Activated naive CD4-positive, alpha-beta T cell treated with anti-CD3 and anti-CD28 coated beads, Interleukin-2, amount 50 U/mL, for 72 hours (primary cell): Measurements from ENCODE around the gene ZNRF1. TPM values are rescaled to one million over a fixed set of nuclear protein-coding genes. Genes with fewer than 3 reads are reported as not detected.
A peak's percentile ranks its signal among the peaks of the same experiment; 100 is the strongest.
"Not testable (repeated sequence)": the region's sequence is repeated elsewhere in the genome, so short reads cannot be mapped to it uniquely, and the experiment has no call there.

Source experiments
- ATAC-seq, 2 donors: fragments of 150-1000 bp; cut with Tn5 transposase; 2 replicates each; pipeline ENCODE4 v1.10.0; 2021; ENCODE audit warnings: mild to moderate bottlenecking in 2 of 2, moderate library complexity in 2 of 2
- DNase-seq, 2 donors: peaks; one replicate each; pipeline ENCODE4 v3.0.0; 2021 to 2022; ENCODE audit warnings: low spot score in 2 of 2
- H3K27ac Mint-ChIP-seq, 2 donors: one replicate each; pipeline ENCODE4 v1.8.0; 2022; ENCODE audit warnings: mild to moderate bottlenecking in 2 of 2, mixed read lengths in 2 of 2
- H3K36me3 Mint-ChIP-seq, 2 donors: one replicate each; pipeline ENCODE4 v1.8.0; 2022; ENCODE audit warnings: mixed read lengths in 2 of 2
- H3K9me3 Mint-ChIP-seq, 2 donors: one replicate each; pipeline ENCODE4 v1.8.0; 2022; ENCODE audit warnings: mixed read lengths in 2 of 2
- total RNA-seq, 2 donors: library from RNA; stranded (reverse); gene quantifications; one replicate each; pipeline ENCODE4 v1.2.3, GENCODE V29; 2022

Gene ZNRF1
- total RNA-seq, 2 donors from 2014 or later = 20.4 to 45.1 TPM

DNA sequence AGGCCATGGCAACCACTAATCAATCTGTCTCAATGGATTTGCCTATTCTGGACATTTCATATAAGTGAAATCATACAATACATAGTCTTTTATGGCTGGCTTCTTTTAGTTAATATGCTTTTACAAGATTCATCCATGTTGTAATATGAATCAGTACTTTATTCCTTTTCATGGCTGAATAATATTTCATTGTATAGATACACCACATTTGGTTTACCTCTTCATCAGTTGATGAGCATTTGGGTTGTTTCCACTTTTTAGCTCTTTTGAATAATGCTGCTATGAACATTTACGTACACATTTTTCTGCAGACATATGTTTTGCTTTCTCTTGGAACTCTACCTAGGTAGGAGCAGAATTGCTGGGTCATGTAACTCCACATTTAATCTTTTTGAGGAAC, 2.8 kb upstream of the ZNRF1 start:
- Mint-ChIP-seq H3K27ac (no peak overlapping the region), H3K36me3 (peaks cover 0 to 12% of the 10 kb centered on the region in 2 donors), H3K9me3 (peaks cover 0 to 4% of the 10 kb centered on the region in 2 donors)
- no peak for DNase-seq
- no peak for ATAC-seq

DNA sequence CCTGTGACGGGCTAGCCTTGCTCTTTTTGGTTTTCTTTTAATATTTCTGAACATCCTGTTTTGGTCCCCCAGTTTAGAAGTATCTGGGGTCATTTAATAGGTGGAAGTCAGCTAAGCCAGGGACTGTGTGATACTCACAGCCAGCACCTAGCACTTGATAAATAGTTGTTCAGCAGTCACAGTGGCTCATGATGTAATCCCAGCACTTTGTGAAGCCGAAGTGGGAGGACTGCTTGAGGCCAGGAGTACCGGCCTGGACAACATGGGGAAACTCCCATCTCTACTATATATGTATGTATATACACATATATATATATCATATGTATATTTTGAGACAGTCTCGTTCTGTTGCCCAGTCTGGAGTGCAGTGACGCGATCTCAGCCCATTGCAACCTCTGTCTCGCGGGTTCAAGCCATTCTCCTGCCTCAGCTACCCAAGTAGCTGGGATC, 1.8 kb upstream of the ZNRF1 start:
- peaks cover 0 to 4% of the 10 kb centered on the region in 2 donors for H3K9me3 Mint-ChIP-seq
- H3K36me3 Mint-ChIP-seq = peaks cover 0 to 22% of the 10 kb centered on the region in 2 donors
- ATAC-seq = no peak
- no peak for DNase-seq
- H3K27ac Mint-ChIP-seq = no peak overlapping the region

GRCh38 chr16:74999219-74999608, 390 bp downstream of the ZNRF1 start:
- Mint-ChIP-seq H3K27ac (no peak overlapping the region), H3K9me3 (peaks cover 0 to 4% of the 10 kb centered on the region in 2 donors), H3K36me3 (peaks cover 0 to 38% of the 10 kb centered on the region in 2 donors)
- ATAC-seq = peak in 1 of 2 donors; percentile 43
- DNase-seq = peak in 1 of 2 donors; percentile 17

DNA sequence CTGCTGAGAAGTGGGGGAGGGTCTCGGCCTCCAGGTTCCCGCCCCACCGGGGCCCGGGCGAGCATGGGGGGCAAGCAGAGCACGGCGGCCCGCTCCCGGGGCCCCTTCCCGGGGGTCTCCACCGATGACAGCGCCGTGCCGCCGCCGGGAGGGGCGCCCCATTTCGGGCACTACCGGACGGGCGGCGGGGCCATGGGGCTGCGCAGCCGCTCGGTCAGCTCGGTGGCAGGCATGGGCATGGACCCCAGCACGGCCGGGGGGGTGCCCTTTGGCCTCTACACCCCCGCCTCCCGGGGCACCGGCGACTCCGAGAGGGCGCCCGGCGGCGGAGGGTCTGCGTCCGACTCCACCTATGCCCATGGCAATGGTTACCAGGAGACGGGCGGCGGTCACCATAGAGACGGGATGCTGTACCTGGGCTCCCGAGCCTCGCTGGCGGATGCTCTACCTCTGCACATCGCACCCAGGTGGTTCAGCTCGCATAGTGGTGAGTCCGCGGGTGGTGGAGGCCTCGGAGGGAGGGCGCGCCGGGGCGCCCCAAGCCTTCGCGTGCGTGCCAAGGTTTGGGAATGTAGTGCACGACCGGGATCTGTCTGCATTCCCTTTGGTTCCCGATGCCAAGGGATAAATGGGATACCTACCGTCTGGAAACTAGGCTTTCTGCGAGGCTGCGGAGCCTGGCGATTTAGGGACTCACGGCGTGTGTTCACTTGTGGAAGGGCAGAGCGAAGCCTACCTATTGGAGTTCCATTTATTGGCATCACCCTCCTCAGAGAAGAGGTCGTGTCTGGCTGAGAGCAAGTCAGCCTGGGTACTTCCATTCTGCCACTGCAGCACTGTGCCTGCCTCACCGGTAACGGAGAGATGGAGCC, 1.0 kb downstream of the ZNRF1 start:
- peak; percentile 27 to 57 for ATAC-seq
- DNase-seq = peak; percentile 54 to 67
- Mint-ChIP-seq H3K27ac (peak overlapping the region in 1 of 2 donors; percentile 72), H3K9me3 (peaks cover 0 to 4% of the 10 kb centered on the region in 2 donors), H3K36me3 (peaks cover 0 to 38% of the 10 kb centered on the region in 2 donors)

DNA sequence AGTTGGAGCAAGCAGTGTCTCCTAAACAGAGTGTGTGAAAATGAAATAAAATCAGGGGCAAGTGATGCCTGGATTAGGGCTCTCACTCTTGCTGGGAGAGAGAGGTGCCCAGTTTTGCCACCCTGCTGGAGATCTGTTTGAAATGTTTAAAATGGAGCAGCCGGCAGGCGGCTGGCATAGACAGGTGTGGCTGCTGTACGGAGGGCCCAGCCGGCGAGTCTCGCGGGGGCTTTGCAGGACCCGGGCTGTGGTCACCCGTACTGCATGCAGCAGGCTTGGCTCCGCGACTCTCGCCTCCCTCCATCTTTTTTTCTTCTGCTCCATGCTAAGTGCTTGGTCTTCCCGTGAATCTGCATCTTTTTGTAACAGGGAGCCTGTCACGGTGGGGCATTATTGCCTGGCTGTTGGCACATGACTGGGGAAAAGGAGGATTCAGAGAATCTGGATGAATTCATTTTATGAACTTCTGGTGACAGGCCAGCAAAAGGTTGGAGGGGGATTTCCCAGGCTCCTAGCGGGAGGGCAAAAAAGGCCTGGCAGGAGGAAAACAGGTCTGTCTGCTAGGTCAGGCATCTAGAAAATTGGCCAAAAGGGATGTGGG, 1.8 kb downstream of the ZNRF1 start:
- DNase-seq = no peak
- Mint-ChIP-seq H3K27ac (peak overlapping the region in 1 of 2 donors; percentile 15), H3K36me3 (peaks cover 0 to 38% of the 10 kb centered on the region in 2 donors), H3K9me3 (peaks cover 0 to 4% of the 10 kb centered on the region in 2 donors)
- ATAC-seq = no peak

- H3K9me3 Mint-ChIP-seq = no peaks in the 10 kb centered on the region
- peaks cover 0 to 38% of the 10 kb centered on the region in 2 donors for H3K36me3 Mint-ChIP-seq
- DNase-seq (no peak), ATAC-seq (no peak)
- no peak overlapping the region for H3K27ac Mint-ChIP-seq
Measured at GRCh38 chr16:75002474-75002873, 3.6 kb downstream of the ZNRF1 start.

DNA sequence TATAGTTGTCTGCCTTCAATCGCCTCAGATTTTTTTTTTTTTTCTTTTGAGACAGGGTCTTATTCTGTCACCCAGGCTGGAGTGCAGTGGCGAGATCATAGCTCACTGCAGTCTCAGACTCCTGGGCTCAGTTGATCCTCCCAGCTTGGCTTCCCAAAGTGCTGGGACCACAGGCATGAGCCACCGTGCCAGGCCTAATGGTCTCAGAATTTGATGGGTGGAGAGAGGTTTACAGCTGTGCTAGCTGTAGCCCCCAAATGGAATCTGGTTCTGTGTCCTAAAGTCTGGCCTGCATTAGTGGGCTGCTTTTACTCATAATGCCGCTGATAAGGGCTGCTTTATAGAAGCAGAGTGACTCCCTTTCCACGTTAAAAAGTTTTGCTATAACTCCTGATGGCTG, 5.1 kb downstream of the ZNRF1 start:
- H3K27ac Mint-ChIP-seq = peak overlapping the region in 1 of 2 donors; percentile 61
- ATAC-seq (no peak), DNase-seq (no peak)
- peaks cover 0 to 38% of the 10 kb centered on the region in 2 donors for H3K36me3 Mint-ChIP-seq
- H3K9me3 Mint-ChIP-seq = no peaks in the 10 kb centered on the region

DNA sequence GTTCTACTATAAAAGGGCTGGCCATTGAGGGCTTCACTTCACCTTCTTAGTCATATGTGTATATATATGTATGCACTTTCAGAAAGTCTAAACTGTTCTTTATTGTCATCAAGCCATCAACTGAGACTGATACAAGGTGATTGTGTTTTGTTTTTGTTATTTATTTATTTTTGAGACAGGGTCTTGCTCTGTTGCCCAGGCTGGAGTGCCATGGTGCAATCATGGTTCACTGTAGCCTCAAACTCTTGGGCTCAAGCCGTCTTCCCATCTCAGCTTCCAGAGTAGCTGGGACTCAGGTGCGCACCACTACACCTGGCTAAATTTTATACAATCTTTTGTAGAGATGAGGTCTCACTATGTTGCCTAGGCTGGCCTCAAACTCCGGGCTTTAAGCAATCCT, 5.6 kb downstream of the ZNRF1 start:
- Mint-ChIP-seq H3K36me3 (peaks cover 0 to 38% of the 10 kb centered on the region in 2 donors), H3K9me3 (no peaks in the 10 kb centered on the region), H3K27ac (no peak overlapping the region)
- DNase-seq (no peak), ATAC-seq (no peak)

DNA sequence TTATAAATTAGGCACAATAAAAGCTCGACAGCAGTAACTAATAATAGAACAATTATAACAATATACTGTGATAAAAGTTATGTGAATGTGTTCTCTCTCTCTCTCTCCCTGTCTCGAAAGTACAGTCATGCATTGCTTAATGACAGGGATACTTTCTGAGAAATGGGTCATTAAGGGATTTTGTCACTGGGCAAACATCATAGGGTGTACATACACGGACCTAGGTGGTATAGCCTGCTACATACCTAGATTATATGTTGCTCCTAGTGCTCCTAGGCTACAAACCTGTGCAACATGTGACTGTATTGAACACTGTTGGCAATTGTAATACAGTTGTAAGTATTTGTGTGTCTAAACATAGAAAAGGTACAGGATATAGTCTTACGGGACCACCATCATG, 6.9 kb downstream of the ZNRF1 start:
- DNase-seq = no peak
- peaks cover 0 to 35% of the 10 kb centered on the region in 2 donors for H3K36me3 Mint-ChIP-seq
- H3K9me3 Mint-ChIP-seq = no peaks in the 10 kb centered on the region
- no peak for ATAC-seq
- H3K27ac Mint-ChIP-seq = no peak overlapping the region

- no peak overlapping the region for H3K27ac Mint-ChIP-seq
- H3K36me3 Mint-ChIP-seq = peaks cover 0 to 21% of the 10 kb centered on the region in 2 donors
- DNase-seq (no peak), ATAC-seq (no peak)
- H3K9me3 Mint-ChIP-seq = no peaks in the 10 kb centered on the region
Measured at GRCh38 chr16:75007443-75007842, 8.6 kb downstream of the ZNRF1 start.

GRCh38 chr16:75010427-75010826, 11.6 kb downstream of the ZNRF1 start:
- ATAC-seq = peak; percentile 19 to 54
- Mint-ChIP-seq H3K27ac (peak overlapping the region in 1 of 2 donors; percentile 77), H3K9me3 (no peaks in the 10 kb centered on the region), H3K36me3 (peaks cover 0 to 12% of the 10 kb centered on the region in 2 donors)
- no peak for DNase-seq

DNA sequence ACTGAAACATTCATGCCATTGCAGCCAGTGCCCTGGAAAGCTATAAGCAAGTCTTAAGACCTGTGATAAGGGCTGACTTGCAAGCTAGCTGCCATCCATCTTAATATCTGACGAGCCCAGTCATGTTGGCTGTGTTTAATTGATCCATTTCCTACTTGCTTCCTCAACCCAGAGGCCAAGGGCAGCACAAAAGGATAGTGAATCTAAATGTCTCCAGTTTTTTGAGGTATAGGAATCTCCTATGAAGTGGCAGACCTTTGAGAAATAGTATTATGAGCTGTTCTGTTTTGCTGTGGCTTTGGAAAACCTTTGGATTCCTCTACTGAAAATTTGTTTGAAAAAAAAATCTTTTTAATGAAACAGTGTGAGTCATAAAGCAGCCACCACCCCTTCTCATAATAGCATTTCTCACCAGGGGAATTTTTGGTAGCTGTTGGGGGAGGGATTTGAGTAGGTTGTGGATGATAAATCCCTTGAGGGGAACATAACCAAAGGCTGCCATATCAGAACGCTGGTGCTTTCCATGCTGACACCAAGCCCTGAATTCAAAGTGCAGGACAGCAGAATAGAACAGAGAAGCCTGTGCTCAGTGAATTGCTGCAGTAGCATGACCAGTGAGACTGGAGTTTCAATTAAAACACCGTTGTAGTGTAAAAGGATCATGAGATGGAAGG, 12.9 kb downstream of the ZNRF1 start:
- ATAC-seq = peak; percentile 92 to 94
- H3K27ac Mint-ChIP-seq = peak overlapping the region; percentile 86 to 95
- H3K9me3 Mint-ChIP-seq = no peaks in the 10 kb centered on the region
- peaks cover 0 to 12% of the 10 kb centered on the region in 2 donors for H3K36me3 Mint-ChIP-seq
- DNase-seq = peak in 1 of 2 donors; percentile 57

- DNase-seq (no peak), ATAC-seq (peak; percentile 22 to 41)
- peak overlapping the region; percentile 86 to 94 for H3K27ac Mint-ChIP-seq
- no peaks in the 10 kb centered on the region for H3K9me3 Mint-ChIP-seq
- peaks cover 0 to 12% of the 10 kb centered on the region in 2 donors for H3K36me3 Mint-ChIP-seq
Measured at GRCh38 chr16:75012380-75013081, 13.7 kb downstream of the ZNRF1 start.

DNA sequence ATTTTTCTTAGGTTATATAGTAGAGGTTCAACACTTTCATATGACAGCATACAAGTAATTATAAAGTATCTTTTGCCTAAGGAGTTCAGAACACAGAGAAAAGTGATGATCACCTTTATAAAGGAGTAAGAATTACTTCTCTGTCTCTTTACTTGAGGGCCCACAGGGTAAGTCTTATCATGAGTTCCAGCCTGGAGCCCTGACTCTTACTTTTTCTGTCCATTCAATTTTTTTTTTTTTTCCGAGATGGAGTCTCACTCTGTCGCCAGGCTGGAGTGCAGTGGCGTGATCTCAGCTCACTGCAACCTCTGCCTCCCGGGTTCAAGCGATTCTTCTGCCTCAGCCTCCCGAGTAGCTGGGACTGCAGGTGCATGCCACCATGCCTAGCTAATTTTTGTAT, 14.3 kb downstream of the ZNRF1 start:
- DNase-seq, H3K9me3 Mint-ChIP-seq, ATAC-seq: not testable (repeated sequence)
- Mint-ChIP-seq H3K36me3 (peaks cover 0 to 12% of the 10 kb centered on the region in 2 donors), H3K27ac (peak overlapping the region in 1 of 2 donors; percentile 86)

DNA sequence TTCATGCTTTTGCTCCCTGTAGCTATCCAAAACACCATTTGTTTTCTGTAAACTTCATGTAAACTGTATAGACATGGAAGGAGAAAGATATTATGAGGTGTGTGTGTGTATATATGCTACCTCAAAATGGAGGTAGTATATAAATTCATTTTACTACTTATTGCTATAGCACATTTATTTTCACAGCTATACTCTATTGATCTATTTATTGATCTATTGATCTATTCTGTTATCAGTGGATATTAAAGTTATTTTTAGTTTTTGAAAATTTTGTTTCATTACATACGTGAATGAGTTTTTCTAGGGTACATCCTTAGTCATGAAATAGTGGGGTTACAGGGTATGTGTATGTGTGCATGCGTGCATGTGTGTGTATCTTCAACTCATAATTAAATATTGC, 15.5 kb downstream of the ZNRF1 start:
- DNase-seq (no peak), ATAC-seq (no peak)
- Mint-ChIP-seq H3K9me3 (no peaks in the 10 kb centered on the region), H3K27ac (no peak overlapping the region), H3K36me3 (peaks cover 0 to 12% of the 10 kb centered on the region in 2 donors)

DNA sequence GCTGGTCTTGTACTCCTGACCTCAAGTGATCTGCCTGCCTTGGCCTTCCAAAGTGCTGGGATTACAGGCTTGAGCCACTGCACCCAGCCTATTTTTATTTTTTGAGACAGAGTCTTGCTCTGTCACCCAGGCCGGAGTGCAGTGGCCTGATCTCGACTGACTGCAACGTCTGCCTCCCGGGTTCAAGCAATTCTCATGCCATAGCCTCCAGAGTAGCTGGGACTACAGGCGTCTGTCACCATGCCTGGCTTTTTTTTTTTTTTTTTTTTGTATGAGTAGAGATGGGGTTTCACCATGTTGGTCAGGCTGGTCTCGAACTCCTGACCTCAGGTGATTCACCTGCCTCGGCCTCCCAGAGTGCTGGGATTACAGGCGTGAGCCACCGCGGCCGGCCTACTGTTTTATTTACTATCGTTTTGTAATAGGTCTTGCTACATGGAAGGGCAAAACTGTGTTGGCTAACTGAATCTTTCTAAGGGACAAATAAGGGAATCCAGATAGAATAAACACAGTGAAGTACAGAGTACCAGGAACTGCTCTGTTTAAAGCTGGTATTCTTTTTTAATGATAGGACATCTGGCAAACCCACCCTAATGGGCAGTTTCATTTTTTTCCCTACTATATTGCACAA, 17.7 kb downstream of the ZNRF1 start:
- not testable (repeated sequence) for H3K27ac Mint-ChIP-seq, H3K9me3 Mint-ChIP-seq, DNase-seq, ATAC-seq
- H3K36me3 Mint-ChIP-seq = peaks cover 12 to 21% of the 10 kb centered on the region in 2 donors
